ENCODE data around the gene SGMS1.
"Not testable (repeated sequence)": the region's sequence is repeated elsewhere in the genome, so short reads cannot be mapped to it uniquely, and the experiment has no call there.

SGMS1 gene

DNA sequence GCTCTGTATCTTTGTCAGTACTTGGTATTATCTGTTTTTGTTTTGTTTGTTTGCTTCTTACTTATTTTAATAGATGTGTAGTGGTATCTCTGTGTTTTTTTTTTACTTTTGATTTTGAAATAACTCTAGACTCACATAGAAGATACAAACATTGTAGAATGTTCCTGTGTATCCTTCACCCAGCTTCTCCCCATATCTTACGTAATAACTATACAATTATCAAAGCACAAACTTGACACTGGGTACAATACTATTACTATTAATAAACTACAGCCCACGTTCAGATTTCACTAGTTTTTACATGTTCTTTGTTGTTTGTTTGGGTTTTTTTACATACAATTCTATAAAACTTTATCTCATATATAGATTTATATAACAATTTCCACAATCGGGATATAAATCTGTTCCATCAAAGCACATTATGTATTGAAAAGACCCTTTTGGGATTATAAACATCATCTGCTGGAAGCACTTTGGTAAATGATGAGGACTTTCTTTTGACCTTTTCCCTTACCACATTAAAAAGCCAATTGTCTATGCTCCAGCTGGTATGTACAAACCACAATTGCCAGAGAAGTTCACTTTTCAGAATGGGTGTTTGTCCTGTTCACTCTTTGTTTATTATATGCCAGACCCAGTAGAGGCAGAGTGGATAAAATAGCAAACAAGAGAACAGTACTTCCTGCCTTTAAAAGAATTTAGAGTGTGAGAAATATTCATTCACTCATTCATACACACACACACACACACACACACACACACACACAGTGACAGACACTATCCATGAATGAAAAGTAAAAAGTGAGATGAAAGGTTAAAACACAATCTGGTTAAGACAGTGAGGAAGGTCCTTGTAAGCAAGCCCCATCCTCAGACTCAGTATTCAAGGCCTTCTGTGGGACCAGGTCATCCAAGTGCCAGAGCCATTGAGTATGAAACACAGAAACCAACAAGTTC lies 113.0 kb downstream of the SGMS1 start:
- no peak for DNase-seq (ENCODE audit: low read depth in 2 of 2)

DNA sequence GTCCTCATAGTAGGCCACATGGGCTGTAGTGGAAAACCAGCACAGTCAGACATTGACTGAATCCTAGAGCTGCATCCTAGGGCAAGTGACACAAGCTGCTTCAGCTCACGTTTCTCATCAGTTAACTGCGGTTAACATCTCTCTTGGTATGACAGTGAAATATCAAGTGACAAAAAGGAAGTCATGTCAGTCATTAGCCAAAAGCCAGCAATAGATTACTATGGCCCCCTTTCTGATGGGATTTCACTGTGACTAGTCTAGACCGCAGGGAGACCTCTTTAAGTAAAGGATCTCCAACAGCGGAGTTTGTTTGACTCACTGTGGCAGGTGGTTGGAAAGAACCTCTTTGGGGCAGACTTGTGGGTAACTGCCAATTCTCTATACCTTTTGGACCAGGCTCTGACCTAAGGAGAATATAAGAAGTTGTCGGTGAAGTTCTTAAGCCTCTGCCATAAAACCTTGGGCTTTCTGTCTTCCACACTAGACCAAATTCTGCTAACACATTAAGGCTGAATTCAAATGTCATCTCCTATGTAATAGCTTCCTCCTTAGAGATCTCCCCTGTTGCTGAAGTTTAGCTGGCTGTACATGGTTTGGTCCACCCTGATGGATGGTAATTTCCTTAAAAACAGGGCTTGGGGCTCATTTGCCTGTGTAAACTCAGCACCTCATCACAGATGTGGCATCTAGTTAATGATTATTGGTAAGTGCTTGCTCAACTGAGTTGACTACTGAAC lies 115.3 kb downstream of the SGMS1 start:
- DNase-seq (ENCODE audit: low read depth in 2 of 2) = peak; percentile 27 to 37

DNA sequence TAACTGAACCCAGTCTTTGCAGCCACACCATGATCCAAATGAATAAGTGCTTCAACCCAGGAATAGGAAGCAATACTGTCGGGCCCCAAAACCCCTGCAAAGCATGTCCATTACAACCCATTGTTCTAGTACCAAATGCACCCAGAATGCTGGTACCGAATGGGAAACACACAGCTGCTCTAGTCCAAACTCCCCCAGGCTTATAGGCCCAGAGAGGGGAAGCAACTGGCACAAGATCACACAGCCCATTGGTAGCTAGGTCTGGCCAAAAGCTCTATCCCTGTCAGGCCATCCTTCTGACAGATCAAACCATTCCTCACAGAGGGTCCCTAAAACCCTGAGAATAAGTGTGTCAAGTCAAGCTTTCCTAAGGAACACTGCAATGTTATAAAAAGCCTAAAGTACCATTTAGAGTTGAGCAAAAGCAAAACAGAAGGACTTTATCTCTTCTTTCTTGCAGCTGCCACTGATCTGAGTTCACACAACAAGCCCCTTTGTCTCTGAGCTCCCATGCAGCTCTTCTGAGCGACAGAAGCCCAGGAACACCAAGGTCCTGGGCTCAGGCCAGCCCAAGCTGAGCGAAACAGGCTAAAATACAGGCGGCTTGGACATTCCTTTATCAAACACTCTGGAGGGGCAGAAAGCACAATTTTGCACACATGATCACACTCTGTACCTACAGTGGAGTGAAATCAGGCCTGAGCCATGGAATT lies 116.7 kb downstream of the SGMS1 start:
- no peak for DNase-seq (ENCODE audit: low read depth in 2 of 2)

DNA sequence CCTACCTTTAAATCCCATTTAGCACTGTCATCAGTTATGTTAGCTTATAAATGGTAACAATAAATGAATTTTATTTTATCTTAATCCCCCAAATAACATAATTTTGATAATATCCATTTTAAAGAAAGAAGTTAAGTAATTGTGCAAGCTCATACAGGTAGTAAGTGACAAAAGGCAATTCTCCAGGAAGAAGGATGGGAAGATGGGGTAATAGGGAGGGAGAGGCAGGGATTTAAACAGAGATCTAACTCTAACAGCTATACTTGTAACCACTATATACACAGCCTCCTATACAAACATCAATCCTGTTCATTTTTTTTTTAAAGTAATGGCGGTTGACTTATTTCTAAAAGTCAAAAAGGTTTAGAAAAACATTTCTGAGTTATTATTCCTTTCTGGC lies 119.4 kb downstream of the SGMS1 start:
- no peak for DNase-seq (ENCODE audit: low read depth in 2 of 2)

DNA sequence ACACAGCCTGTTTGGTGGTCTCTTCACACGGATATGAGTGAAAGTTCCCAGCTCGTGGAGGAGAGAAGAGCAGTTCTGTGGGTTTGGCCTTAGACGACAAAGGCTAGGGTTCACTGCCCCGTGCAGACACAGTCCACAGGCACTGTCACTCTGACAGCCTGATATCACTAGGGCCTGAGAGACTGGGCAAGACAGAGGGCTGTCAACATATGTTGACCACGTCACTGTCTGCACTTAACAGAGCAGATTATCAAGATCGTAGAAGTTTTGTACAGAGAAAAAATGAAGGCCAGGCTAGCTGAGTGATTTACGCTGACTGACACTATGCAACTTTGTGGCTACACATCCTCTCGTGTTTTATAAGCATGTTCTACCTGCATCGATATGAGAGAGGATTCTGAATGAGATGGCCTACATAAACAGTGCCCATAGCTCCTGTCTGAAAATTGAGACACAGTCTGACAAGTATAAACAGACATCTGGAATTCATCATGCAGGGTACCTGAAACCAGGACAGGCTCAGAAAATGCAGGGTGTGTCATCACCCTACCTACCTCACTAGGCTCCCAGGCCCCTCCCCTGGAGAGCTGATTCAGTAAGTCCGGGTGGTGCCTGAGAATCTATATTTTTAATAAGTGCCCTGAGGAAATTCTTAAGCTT lies 120.0 kb downstream of the SGMS1 start:
- DNase-seq (ENCODE audit: low read depth in 2 of 2) = no peak

DNA sequence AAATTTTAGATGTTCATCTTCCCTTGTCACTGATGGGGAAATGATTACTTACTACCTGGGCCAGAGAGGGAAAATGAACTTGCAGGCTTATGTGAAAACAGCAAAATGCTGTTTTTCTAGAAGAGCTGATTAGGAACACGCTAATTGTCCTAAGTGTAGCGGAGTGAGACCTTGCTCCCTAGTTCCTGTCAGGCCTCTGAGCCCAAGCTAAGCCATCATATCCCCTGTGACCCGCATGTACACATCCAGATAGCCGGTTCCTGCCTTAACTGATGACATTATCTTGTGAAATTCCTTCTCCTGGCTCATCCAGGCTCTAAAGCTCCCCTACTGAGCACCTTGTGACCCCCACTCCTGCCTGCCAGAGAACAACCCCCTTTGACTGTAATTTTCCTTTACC lies 120.6 kb downstream of the SGMS1 start:
- DNase-seq (ENCODE audit: low read depth in 2 of 2) = not testable (repeated sequence)

DNA sequence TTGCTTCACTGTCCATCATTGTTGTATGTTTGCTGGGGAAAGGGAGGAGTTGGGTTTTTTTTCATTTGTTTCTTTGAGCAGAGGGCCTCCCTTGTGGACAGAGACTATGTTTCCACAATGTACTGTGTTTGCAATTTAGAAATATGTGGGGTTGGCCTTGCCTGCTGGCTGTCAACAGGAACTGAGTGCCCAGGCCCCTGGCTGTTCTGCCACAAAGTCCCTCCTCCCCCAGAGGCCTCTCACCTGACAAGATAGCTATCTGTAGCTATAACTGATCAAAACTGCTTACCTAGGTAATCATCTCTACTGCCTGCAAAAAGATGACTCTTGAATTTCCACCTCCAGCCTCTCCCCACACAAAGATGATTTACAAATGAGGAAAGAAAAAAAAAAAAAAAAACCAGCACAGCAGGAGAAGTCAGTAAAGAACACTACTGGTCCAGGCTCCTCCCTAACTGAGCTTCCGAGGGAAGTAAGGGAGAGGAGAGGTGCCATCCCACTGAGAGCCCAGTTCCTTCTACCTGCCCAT lies 121.8 kb downstream of the SGMS1 start:
- DNase-seq (ENCODE audit: low read depth in 2 of 2) = no peak

DNA sequence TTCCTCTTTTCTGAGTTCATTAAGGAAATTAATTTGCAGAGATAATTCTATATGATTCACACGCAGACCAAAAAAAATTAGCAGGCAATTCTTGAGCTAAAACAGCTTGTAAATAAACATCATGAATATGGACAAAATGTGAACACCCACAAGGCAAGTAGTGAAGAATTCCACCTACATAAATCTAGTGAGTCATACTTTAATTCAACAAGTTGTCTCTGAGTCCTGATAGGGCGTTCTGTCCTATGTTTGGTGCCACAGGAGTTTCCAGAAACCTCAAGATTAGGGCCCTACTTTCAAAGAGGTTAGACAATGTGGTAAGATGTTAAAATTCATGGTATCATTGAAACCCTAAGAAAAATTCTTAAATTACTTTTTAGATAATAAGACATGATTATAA lies 122.3 kb downstream of the SGMS1 start:
- no peak for DNase-seq (ENCODE audit: low read depth in 2 of 2)

DNA sequence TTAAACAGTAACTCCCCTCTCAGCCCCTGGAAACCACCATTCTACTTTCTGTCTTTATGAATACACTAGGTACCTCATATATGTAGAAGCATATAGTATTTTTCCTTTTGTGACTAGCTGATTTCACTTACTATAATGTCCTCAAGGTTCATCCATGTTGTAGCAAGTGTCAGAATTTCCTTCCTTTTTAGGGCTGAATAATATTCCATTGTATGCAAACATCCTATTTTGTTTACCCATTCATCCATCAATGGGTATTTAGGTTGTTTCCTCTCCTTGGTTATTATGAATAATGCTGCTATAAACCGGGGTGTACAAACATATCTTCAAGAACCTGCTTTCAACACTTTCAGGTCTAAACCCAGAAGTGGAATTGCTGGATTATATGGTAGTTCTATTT lies 125.3 kb downstream of the SGMS1 start:
- DNase-seq (ENCODE audit: low read depth in 2 of 2) = no peak

DNA sequence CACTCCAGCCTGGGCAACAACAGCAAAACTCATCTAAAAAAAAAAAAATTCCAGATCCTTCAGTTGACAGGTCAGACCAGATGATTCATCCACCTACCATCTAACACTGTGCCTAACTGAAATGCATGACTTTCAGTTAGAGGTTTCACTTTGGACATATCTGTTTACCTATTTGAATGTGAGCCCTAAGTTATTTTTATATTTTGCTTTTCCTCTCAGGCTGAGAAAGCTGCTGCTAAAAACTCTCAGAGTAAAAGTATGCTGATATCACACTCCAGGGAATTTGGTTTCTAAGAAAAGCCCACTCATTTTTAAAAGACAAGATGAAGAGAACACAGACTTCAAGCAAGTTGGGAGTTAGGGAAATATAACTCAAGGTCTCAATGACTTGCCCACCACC lies 126.0 kb downstream of the SGMS1 start:
- DNase-seq (ENCODE audit: low read depth in 2 of 2) = no peak

DNA sequence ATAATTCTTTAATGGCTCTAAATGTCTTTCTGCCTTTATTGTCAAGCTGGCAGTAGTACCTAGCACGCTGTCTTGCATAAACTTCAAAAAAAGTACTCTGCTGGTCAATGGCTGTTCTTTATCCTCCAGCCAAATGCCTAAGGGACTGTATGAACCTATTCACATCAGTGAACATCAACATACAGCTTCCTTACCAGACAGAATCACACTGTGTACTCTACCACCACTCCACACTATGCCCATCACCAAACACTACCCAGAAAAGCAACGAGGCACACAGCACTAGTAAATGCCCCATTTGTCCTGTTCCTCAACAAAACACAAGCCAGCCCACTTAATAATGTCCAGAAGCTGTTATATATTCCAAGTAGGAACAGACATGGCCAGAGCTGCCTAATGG lies 127.5 kb downstream of the SGMS1 start:
- no peak for DNase-seq (ENCODE audit: low read depth in 2 of 2)

DNA sequence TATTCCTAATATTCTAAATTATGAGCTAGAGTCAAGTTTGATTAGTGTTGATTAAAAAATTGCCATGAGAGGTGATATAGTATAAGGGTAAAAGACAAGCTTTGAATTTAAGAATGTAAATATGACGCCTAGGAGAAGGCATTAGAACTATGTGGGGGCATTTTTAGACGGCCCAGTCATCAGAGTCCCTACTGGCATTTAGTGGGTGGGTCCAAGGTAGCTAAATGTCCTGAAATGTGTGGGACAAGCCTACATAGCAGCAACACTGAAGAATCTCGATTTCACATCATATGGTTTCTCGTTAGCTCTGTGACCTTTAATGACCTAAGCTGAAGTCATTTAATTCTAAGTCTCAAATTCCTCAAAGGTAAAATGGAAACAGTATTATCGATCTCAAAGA lies 133.5 kb downstream of the SGMS1 start:
- DNase-seq (ENCODE audit: low read depth in 2 of 2) = no peak

DNA sequence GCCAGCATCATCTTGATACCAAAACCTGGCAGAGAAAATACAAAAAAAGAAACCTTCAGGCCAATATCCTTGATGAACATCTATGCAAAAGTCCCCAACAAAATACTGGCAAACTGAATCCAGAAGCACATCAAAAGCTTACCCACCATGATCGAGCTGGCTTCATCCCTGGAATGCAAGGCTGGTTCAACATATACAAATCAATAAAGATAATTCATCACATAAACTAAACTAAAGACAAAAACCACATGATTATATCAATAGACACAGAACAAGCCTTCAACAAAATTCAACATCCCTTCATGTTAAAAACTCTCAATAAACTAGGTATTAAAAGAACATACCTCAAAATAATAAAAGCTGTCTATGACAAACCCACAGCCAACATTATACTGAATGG lies 139.2 kb downstream of the SGMS1 start:
- not testable (repeated sequence) for DNase-seq (ENCODE audit: low read depth in 2 of 2)

DNA sequence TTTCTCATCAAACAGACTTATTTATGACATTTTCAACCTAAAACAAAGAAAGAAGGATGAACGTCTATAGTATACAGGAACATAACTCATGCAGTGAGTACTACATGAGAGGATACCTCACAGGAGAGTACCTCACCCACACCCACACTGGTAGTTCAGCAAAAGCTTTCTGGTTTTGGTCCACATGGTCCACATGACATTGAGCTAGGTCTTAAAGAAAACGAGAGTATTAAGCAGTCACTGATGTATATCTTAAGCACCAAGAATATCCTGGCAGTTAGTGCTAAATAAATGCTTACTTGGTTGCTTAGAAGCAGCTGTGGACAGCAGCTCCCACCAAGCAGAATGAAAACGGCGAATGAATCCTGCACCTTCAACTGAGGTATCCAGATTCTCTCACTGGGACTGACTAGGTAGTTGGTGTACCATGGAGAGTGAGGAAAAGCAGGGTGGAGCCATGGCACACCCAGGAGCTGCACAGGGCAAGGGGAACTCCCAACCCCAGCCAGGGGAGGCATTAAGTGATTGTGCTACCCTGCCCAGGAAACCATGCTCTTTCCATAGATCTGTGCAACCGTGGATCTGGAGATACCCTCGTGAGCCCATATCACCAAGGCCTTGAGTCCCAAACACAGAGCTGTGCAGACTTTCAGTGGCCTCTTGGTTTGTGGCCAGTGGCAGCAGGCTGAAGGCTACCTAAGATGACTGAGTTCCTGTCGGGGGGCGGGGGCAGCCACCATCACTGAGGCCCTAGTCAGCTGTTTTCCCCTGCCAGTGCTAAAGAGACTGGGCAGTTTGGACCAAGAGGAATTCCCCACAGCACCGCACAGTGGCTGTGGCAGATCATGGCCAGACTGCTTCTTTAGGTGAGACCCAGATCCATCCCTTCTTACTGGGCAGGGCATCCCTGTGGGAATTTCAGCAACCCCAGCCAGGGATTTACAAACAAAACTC lies 143.4 kb downstream of the SGMS1 start:
- no peak for DNase-seq (ENCODE audit: low read depth in 2 of 2)

DNA sequence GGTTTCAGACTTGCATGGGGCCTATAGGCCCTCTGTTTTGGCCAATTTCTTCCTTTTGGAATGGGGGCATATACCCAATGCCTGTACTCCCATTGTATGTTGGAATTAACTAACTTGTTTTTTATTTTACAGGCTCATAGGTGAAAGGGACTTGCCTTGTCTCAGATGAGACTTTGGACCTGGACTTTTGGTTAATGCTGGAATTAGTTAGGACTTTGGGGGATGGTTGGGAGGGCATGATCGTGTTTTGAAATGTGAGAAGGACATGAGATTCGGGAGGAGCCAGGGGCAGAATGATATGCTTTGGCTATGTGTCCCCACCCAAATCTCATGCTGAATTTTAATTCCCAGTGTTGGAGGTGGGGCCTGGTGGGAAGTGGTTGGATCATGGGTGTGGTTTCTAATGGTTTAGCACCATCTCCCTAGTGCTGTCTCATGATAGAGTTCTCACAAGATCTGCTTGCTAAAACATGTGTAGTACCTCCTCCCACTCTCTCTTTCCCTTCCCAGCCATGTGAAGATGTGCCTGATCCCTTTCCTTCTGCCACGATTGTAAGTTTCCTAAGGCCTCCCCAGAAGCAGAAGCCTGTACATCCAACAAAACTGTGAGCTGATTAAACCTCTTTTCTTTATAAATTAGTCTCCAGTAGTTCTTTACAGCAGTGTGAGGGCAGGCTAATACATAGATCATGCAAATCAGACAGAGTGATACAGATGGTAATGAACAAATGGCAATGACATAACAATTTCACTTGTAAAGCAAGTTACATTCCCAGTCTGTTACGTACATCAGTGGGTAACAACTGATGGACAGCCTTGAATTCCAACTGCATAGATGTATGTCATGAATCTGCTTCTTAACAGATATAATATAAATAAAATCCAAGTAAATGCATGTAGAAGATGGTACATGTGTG lies 146.2 kb downstream of the SGMS1 start:
- DNase-seq (ENCODE audit: low read depth in 2 of 2) = no peak

DNA sequence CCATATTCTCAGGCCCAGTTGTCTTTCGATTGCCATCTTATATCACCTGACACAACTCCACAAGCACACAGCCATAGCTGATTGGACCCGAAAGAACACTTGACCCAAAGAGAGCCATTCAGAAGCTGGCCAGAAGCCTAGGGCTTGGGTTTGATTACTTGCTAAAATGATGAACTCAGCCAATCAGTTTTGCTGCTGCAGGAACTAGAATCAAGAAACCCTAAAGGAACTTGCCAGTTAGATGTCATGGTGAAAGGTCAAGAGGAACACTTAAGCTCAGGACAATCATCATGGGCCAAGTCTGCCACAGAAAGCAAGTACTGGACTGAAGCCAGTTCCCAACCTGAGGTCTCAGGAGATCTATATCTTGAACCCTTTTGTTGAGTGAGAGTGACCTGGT lies 150.0 kb downstream of the SGMS1 start:
- DNase-seq (ENCODE audit: low read depth in 2 of 2) = no peak

DNA sequence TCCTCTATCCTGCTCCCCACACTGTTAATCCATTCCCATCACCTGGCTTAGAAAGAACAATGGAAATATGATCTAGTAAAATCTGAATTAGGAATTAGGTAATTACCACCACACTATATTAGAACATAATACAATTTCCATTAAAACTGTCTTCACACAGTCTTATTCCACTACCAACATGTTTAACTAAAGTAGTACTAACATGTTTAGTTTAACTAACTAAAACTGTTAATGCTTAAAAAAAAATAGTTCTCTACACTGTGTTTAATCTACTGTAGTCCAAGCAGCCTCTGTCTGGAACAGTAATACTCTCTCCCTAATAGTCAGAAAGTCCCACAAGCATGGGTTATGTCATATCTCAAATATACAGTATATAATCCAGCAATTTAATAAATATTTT lies 150.8 kb downstream of the SGMS1 start:
- no peak for DNase-seq (ENCODE audit: low read depth in 2 of 2)

DNA sequence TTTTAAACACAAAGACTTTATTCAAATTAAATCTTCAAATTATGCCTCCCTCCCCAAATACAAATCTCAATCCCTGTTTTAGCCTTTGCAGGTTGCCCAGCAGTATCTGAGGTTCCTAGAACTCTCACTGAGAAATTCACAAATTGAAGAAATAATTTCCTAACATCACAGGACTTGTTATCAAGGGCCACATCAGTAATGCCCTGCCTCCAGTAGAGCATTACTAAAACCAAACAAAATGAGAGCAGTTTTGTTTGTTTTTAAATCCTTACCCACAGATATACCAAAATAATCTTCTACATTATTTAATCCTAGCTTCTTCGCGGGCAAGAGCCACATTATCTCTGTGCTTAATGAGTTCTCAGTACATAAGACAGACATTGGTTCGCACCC lies 152.2 kb downstream of the SGMS1 start:
- DNase-seq (ENCODE audit: low read depth in 2 of 2) = no peak

DNA sequence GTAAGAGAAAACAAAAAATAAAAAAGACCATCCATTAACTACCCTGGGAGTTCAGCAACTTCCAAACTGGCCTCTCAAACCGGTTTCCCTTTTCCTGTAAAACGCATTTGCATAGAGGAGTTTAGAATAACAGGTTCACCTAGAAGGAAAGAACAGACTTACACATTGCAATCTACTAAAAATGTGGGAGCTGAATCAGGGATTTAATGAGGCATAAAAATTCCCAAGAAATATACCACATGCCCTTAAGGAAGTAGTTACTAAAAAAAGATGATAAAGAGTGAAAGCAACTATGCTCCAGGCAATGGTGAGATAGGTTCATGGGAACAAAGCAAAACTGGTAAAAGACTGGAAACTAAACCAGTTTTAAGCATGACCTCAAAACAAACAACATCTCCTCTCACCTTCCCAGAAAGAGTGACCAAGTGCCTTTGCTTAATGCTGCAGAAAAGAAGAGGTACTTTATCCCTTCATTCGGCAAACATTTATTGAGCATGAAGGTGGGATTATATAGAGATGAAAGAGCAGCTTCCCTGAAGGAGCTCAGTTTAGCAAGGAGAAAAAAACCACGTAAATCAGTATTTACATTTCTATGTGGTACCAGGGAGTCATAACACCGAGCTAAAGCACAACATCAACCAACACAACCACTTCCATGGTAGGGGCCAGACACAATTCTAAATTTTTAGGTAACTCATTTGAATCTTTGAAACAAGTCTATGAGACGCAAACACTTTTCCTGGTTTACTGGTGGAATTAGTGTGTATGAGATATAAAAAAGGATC lies 152.8 kb downstream of the SGMS1 start:
- no peak for DNase-seq (ENCODE audit: low read depth in 2 of 2)
